HG02763 (cell line): ENCODE results near the gene NDUFA8.

Experiments
- ATAC-seq: cut with Tn5 transposase; IDR thresholded peaks from one replicate; pipeline ENCODE4 v1.9.1; 2021; ENCODE audit warnings: mild to moderate bottlenecking, moderate library complexity; ENCODE audit not compliant: unreplicated experiment

NDUFA8 gene

GRCh38 chr9:122159026-122159924 lies at the start of gene NDUFA8, which contains the start of gene MORN5:
Gene NDUFA8, minus strand, starts transcription at chr9:122159779. Its CDS starts 102 bp downstream, at chr9:122159677.
Gene MORN5, plus strand, starts transcription at chr9:122159908. Its CDS starts 65 bp downstream, at chr9:122159973.
- ATAC-seq: peak; percentile 94

- no peak for ATAC-seq
These were observed 47.5 kb upstream of the NDUFA8 start for GRCh38 chr9:122207096-122207495.

- no peak for ATAC-seq
These were observed 46.8 kb upstream of the NDUFA8 start for GRCh38 chr9:122206118-122207046.

- ATAC-seq: no peak
These were observed 45.6 kb upstream of the NDUFA8 start for GRCh38 chr9:122205176-122205575.

GRCh38 chr9:122204491-122204890 lies 44.9 kb upstream of the NDUFA8 start:
- ATAC-seq: no peak

- ATAC-seq: no peak
These were observed 44.5 kb upstream of the NDUFA8 start for GRCh38 chr9:122204055-122204454.

- ATAC-seq: no peak
These were observed 42.5 kb upstream of the NDUFA8 start for GRCh38 chr9:122202111-122202510.

- no peak for ATAC-seq
These were observed 42.1 kb upstream of the NDUFA8 start for GRCh38 chr9:122201641-122202040.

GRCh38 chr9:122200960-122201595 lies 41.5 kb upstream of the NDUFA8 start:
- no peak for ATAC-seq

- ATAC-seq: no peak
These were observed 38.3 kb upstream of the NDUFA8 start for GRCh38 chr9:122197882-122198281.

- no peak for ATAC-seq
These were observed 37.8 kb upstream of the NDUFA8 start for GRCh38 chr9:122197426-122197825.

- no peak for ATAC-seq
These were observed 36.3 kb upstream of the NDUFA8 start for GRCh38 chr9:122195875-122196274.

- ATAC-seq: no peak
These were observed 34.1 kb upstream of the NDUFA8 start for GRCh38 chr9:122193651-122194050.

GRCh38 chr9:122192914-122193525 lies 33.4 kb upstream of the NDUFA8 start:
- no peak for ATAC-seq

GRCh38 chr9:122192261-122192875 lies 32.8 kb upstream of the NDUFA8 start:
- no peak for ATAC-seq

GRCh38 chr9:122191584-122191983 lies 32.0 kb upstream of the NDUFA8 start:
- no peak for ATAC-seq

GRCh38 chr9:122190597-122191381 lies 31.2 kb upstream of the NDUFA8 start:
- no peak for ATAC-seq

GRCh38 chr9:122188369-122188768 lies 28.8 kb upstream of the NDUFA8 start:
- ATAC-seq: no peak

GRCh38 chr9:122186777-122187470 lies 27.3 kb upstream of the NDUFA8 start:
- no peak for ATAC-seq
